H1 (cell line): ENCODE data around the gene FITM1. TPM values are rescaled to one million over a fixed set of nuclear protein-coding genes. Genes with fewer than 3 reads are reported as not detected.

ENCODE experiments used
- EP300 ChIP-seq, 2 experiments: IDR thresholded peaks; 1 replicate in 1 of 2; 2 replicates in 1 of 2; pipeline ENCODE4 v1.6.1; 2011 to 2012; ENCODE audit warnings: low read depth in 2 of 2, low read length in 2 of 2, mild to moderate bottlenecking in 2 of 2, borderline replicate concordance in 1 of 2, inconsistent platforms in 1 of 2, moderate library complexity in 1 of 2
- FOSL1 ChIP-seq: IDR thresholded peaks from 2 replicates; pipeline ENCODE4 v1.6.1; 2011; ENCODE audit warnings: mild to moderate bottlenecking, low read depth, low read length, moderate library complexity; ENCODE audit not compliant: insufficient read depth
- SP2 ChIP-seq: IDR thresholded peaks from 2 replicates; pipeline ENCODE4 v1.6.1; 2012; ENCODE audit warnings: mild to moderate bottlenecking, low read length, inconsistent platforms
- TCF12 ChIP-seq: IDR thresholded peaks from 2 replicates; pipeline ENCODE4 v1.6.1; 2011; ENCODE audit warnings: low read depth, mild to moderate bottlenecking, low read length
- polyA plus RNA-seq, 7 experiments: library from polyadenylated mRNA; depleted of rRNA in 3 of 7; stranded (reverse) in 5 of 7; unstranded in 2 of 7; fragments of >200 nt in 5 of 7; fragments of 200-250 nt in 2 of 7; gene quantifications; 1 replicate in 5 of 7; 2 replicates in 1 of 7; 4 replicates in 1 of 7; pipeline versions ENCODE4 v1.2.1 to v1.2.3, GENCODE V29; 2011 to 2013; ENCODE audit warnings: missing spikeins in 2 of 7, mixed read lengths in 2 of 7
- total RNA-seq: library from RNA; stranded (reverse); fragmentation: NEBNext Ultra II Directional; extraction: Animal tissue kit (Norgen Biotek cat#: 25700); gene quantifications from 2 replicates; pipeline ENCODE4 v1.2.1, GENCODE V29; 2021

Gene FITM1
- total and polyA plus RNA-seq, 2 of the 8 experiments (the other 6 are each of a cell fraction or from before 2014, with no cell fraction given): 0.53 to 0.76 TPM

- TF ChIP-seq FOSL1: no peak
- no peak for TF ChIP-seq EP300 (IDR thresholded peaks at IDR 0.05; ENCODE audit: borderline replicate concordance in 1 of 2, low read depth in 2 of 2, low read length in 2 of 2)
- no peak for TF ChIP-seq TCF12
- no peak for TF ChIP-seq SP2
These were observed 47.0 kb upstream of the FITM1 start (continued) for GRCh38 chr14:24083462-24083861.
